ENCODE data around the gene CHCHD3.

GRCh38 chr7:133044722-133045473 lies 37.0 kb downstream of the CHCHD3 start:
- no peak for TF ChIP-seq CTCF (IDR thresholded peaks at IDR 0.05)
- TF ChIP-seq POLR2A (IDR thresholded peaks at IDR 0.05) = no peak

Data from lower leg skin (tissue), 3 donors.